ENCODE data around the gene AP3B1.

DNA sequence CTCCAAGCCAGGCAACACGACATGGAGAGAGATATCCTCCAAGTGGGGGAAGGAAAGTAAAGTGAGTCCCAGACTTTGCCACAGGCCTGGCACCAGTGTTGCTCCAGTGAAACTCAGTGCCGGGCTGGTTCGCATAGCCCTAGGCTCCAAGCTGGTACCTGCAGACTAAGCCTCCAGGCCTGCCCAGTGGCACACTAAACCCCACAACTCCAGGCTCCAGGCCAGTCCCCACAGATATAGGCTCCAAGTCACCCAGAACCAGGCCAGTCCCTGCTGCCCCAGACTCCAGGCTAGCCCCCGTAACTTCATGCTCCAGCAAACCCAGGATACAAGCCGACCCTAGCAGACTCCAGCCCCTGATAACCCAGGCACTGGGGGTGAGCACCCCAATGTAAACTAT is 23.0 kb upstream of the AP3B1 start:
- TF ChIP-seq CTCF (IDR thresholded peaks at IDR 0.05; ENCODE audit: low read depth, low read length) (no peak), EZH2phosphoT487 (IDR thresholded peaks at IDR 0.05; ENCODE audit: low read depth) (no peak)

Data from OCI-LY3 (cell line).